HepG2 (cell line): ENCODE results near the gene BABAM2. TPM values are rescaled to one million over a fixed set of nuclear protein-coding genes. Genes with fewer than 3 reads are reported as not detected.
A peak's percentile ranks its signal among the peaks of the same experiment; 100 is the strongest.

ENCODE experiments used
- ATAC-seq: fragments of 200-7000 bp; cut with Tn5 transposase; 3 replicates; pipeline ENCODE4 v1.9.1; 2020; ENCODE audit warnings: mild to moderate bottlenecking, moderate library complexity
- BruUV-seq: library from RNA; stranded (reverse); fragments of 400-500 nt; replicated peaks from 2 replicates; lab custom pipeline; 2021; lab: Mats Ljungman, UMichigan
- CTCF ChIA-PET: fragments of 300-600 bp; formaldehyde crosslinking; extraction: SDS; loops from one replicate; lab custom pipeline; 2021; ENCODE audit warnings: low total read pairs, inconsistent platforms, low intra/inter-chr PET ratio; lab: Yijun Ruan, JAX
- POLR2A ChIA-PET: fragments of 350-600 bp; sonication (Branson Sonifier 250); formaldehyde crosslinking; loops from one replicate; lab custom pipeline; 2020; ENCODE audit warnings: antibody characterized with exemption, inconsistent platforms; lab: Yijun Ruan, JAX
- DNase-seq: peaks from one replicate; pipeline ENCODE4 v3.0.0-alpha.2; 2015; ENCODE audit warnings: low spot score
- FAIRE-seq: peaks from 3 replicates; lab custom pipeline; 2011; peaks lifted over from hg19 to GRCh38; lab: Jason Lieb, UNC
- H2AFZ ChIP-seq: one replicate; pipeline ENCODE4 v1.6.1; 2011; ENCODE audit warnings: low read length, inconsistent platforms
- H3K27ac ChIP-seq: fragments of 300-600 bp; 3 replicates; pipeline ENCODE4 v1.8.0; 2011; ENCODE audit warnings: mixed run types, mild to moderate bottlenecking, mixed read lengths, low read length, inconsistent platforms; ENCODE audit not compliant: insufficient read depth; ENCODE audit errors: extremely low read length
- H3K27me3 ChIP-seq, 2 experiments: fragments of 200-600 bp in 1 of 2; 2 replicates in 1 of 2; 3 replicates in 1 of 2; pipeline versions ENCODE4 v1.6.0 to v1.8.0; 2011; ENCODE audit warnings: low read length in 2 of 2, mild to moderate bottlenecking in 2 of 2, moderate library complexity in 2 of 2, inconsistent platforms in 1 of 2; ENCODE audit not compliant: insufficient read depth in 2 of 2, control insufficient read depth in 1 of 2
- H3K36me3 ChIP-seq, 2 experiments: fragments of 200-600 bp in 1 of 2; replicated peaks in 1 of 2; 2 replicates in 1 of 2; 3 replicates in 1 of 2; pipeline versions ENCODE4 v1.5.1 to v1.8.0; 2011; ENCODE audit warnings: low read length in 2 of 2, inconsistent platforms in 1 of 2; ENCODE audit not compliant: insufficient read depth in 2 of 2, control insufficient read depth in 1 of 2
- H3K4me1 ChIP-seq: 2 replicates; pipeline ENCODE4 v1.5.1; 2012; ENCODE audit warnings: low read length, inconsistent platforms; ENCODE audit not compliant: insufficient read depth
- H3K4me2 ChIP-seq: 2 replicates; pipeline ENCODE4 v1.6.0; 2011; ENCODE audit warnings: low read depth, low read length, inconsistent platforms
- H3K4me3 ChIP-seq, 3 experiments: fragments of 200-600 bp in 1 of 3; sonication (generic), shearing (Covaris generic) in 1 of 3; replicated peaks in 1 of 3; 2 replicates each; pipeline ENCODE4 v1.5.1; 2011 to 2016; ENCODE audit warnings: low read length in 3 of 3, inconsistent platforms in 2 of 3, low read depth in 2 of 3, mild to moderate bottlenecking in 2 of 3, control low read depth in 1 of 3, mixed read lengths in 1 of 3; ENCODE audit not compliant: insufficient read depth in 1 of 3
- H3K79me2 ChIP-seq: one replicate; pipeline ENCODE4 v1.6.1; 2011; ENCODE audit warnings: low read length, inconsistent platforms; ENCODE audit not compliant: insufficient read depth
- H3K9ac ChIP-seq: 2 replicates; pipeline ENCODE4 v1.6.0; 2011; ENCODE audit warnings: mild to moderate bottlenecking, low read depth, low read length, inconsistent platforms; ENCODE audit not compliant: insufficient read depth
- H3K9me3 ChIP-seq: 2 replicates; pipeline ENCODE4 v1.5.1; 2012; ENCODE audit warnings: mild to moderate bottlenecking, low read length
- H4K20me1 ChIP-seq: 2 replicates; pipeline ENCODE4 v1.6.0; 2011; ENCODE audit warnings: inconsistent platforms, mild to moderate bottlenecking, low read length, moderate library complexity; ENCODE audit not compliant: insufficient read depth
- AHR ChIP-seq: IDR thresholded peaks from 2 replicates; pipeline ENCODE4 v1.6.1; 2018; ENCODE audit warnings: missing genetic modification reagents, missing compliant biosample characterization
- CEBPG ChIP-seq: IDR thresholded peaks from 2 replicates; pipeline ENCODE4 v1.6.1; 2016
- GTF2F1 ChIP-seq: fragments of 150-350 bp; IDR thresholded peaks from 2 replicates; pipeline ENCODE4 v1.6.1; 2014; ENCODE audit warnings: low read length
- HNRNPL ChIP-seq: fragments of 200-400 bp; formaldehyde crosslinking; IDR thresholded peaks from 2 replicates; pipeline ENCODE4 v1.6.1; 2017; ENCODE audit warnings: mild to moderate bottlenecking, low read depth, low read length
- PHF5A ChIP-seq: IDR thresholded peaks from one replicate; pipeline ENCODE4 v1.6.1; 2018; ENCODE audit warnings: low read depth, missing genetic modification reagents; ENCODE audit not compliant: unreplicated experiment
- RCOR2 ChIP-seq: IDR thresholded peaks from 2 replicates; pipeline ENCODE4 v1.6.1; 2016; ENCODE audit warnings: missing biosample characterization, missing genetic modification reagents
- SIN3B ChIP-seq: fragments of 150-350 bp; IDR thresholded peaks from 2 replicates; pipeline ENCODE4 v1.6.1; 2014; ENCODE audit warnings: low read length
- ZNF564 ChIP-seq: sonication (generic); formaldehyde crosslinking; IDR thresholded peaks from 2 replicates; pipeline ENCODE4 v1.8.1; 2023; ENCODE audit warnings: mild to moderate bottlenecking, missing genetic modification reagents
- ZNF747 ChIP-seq: sonication (generic); formaldehyde crosslinking; IDR thresholded peaks from 2 replicates; pipeline ENCODE4 v1.8.1; 2023; ENCODE audit warnings: missing genetic modification reagents, mild to moderate bottlenecking, borderline replicate concordance
- ZNF776 ChIP-seq: sonication (generic); formaldehyde crosslinking; IDR thresholded peaks from 2 replicates; pipeline ENCODE4 v1.4.0; 2020; ENCODE audit warnings: mild to moderate bottlenecking, missing genetic modification reagents
- ZNF788 ChIP-seq: sonication (generic); formaldehyde crosslinking; IDR thresholded peaks from 2 replicates; pipeline ENCODE4 v1.5.0; 2020; ENCODE audit warnings: mild to moderate bottlenecking, missing genetic modification reagents, borderline replicate concordance
- WGBS: methylation state at CpG from one replicate; pipeline ENCODE4 v1.1.6; 2017; ENCODE audit warnings: low lambda C conversion rate; 5-methylcytosine and 5-hydroxymethylcytosine counted together
- in situ Hi-C: cut with HindIII; loops from 2 replicates; pipeline ENCODE4 v1.10.0; 2017; ENCODE audit warnings: low pct_unique_long_range_greater_than_20kb; ENCODE audit not compliant: extremely low pct_ligation_motif_present
- intact Hi-C: fragments of 100-400 bp; cut with micrococcal nuclease; formaldehyde crosslinking; loops from one replicate; pipeline ENCODE4 v1.10.0; 2022; ENCODE audit not compliant: unreplicated experiment
- polyA plus RNA-seq, 8 experiments: library from polyadenylated mRNA; depleted of rRNA in 3 of 8; stranded (reverse) in 7 of 8; unstranded in 1 of 8; fragments of >200 nt; fragmentation: Illumina TruSeq in 4 of 8; extraction: Trizol in 4 of 8; gene quantifications; 2 replicates each; pipeline versions ENCODE4 v1.2.1 to v1.2.3, GENCODE V29; 2011 to 2016; ENCODE audit warnings: low read depth in 4 of 8, missing spikeins in 1 of 8, mixed read lengths in 1 of 8; ENCODE audit not compliant: insufficient read depth in 1 of 8
- total RNA-seq, 5 experiments: library from RNA; depleted of rRNA; stranded (reverse); fragments of >200 nt; fragmentation: Illumina TruSeq; extraction: Trizol; gene quantifications; 2 replicates each; pipeline ENCODE4 v1.2.3, GENCODE V29; 2016; ENCODE audit warnings: low read depth in 1 of 5
- TF ChIP-seq, protein P1 (sequence below): sonication (generic); formaldehyde crosslinking; IDR thresholded peaks from 2 replicates; pipeline ENCODE4 v1.5.1; 2020; ENCODE audit warnings: mild to moderate bottlenecking, missing genetic modification reagents, borderline replicate concordance
- TF ChIP-seq, protein P2 (sequence below): IDR thresholded peaks from 2 replicates; pipeline ENCODE4 v1.6.1; 2016; ENCODE audit warnings: control low read depth
- TF ChIP-seq, protein P3 (sequence below): sonication (generic); formaldehyde crosslinking; IDR thresholded peaks from 2 replicates; pipeline ENCODE4 v1.4.0; 2020; ENCODE audit warnings: missing genetic modification reagents
- TF ChIP-seq, protein P4 (sequence below): sonication (generic); formaldehyde crosslinking; IDR thresholded peaks from 2 replicates; pipeline ENCODE4 v1.4.0; 2020; ENCODE audit warnings: low read depth, mild to moderate bottlenecking, missing genetic modification reagents

Gene BABAM2
- total and polyA plus RNA-seq, 2 of the 13 experiments (the other 11 are each of a cell fraction or from before 2014, with no cell fraction given) = 24.9 to 28.0 TPM

DNA sequence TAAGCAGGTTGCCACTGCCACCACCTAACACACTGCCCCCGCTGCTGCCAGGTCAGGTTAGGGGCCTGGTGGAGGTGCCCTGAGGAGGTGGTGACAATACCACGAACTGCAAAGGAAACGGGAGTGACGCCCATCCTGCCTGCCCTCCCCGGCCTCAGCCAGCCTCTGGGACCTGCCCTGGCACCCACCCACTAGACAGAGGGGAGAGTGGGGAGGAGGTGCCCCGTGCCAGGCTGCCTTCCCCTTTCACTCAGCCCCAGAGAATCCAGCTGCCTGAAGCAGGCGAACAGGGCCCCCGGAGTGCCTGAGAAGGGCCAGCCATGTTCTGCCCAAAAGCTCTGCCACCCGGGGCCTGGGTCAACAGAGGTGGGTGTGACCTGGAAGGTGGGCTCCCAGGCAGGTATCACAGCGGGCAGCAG lies 457.6 kb downstream of the BABAM2 start:
- ChIA-PET CTCF (no interaction called here), POLR2A (no interaction called here)
- Histone ChIP-seq H3K9me3 (no peaks in the 10 kb centered on the region), H3K27ac (no peak overlapping the region), H2AFZ (no peak overlapping the region), H3K4me1 (peaks cover 10% of the 10 kb centered on the region), H3K9ac (no peak overlapping the region), H3K4me2 (peak overlapping the region; percentile 9; the same call in 1 of the 2 replicates), H3K36me3 (no peaks in the 10 kb centered on the region), H3K27me3 (peaks cover 8 to 35% of the 10 kb centered on the region in 2 experiments; a peak in 4 of 5 replicates), H4K20me1 (no peaks in the 10 kb centered on the region), H3K79me2 (no peaks in the 10 kb centered on the region), H3K4me3 (peak overlapping the region in 1 of 3 experiments; percentile 20; a peak in 1 of 6 replicates)
- intact Hi-C loops = no loop called here
- ATAC-seq (no peak), FAIRE-seq (no peak), DNase-seq (no peak)
- no TSS peak for BruUV-seq
- WGBS = 42% methylated on average over 10 of the region's 10 CpGs
- in situ Hi-C loops = no loop called here
- TF ChIP-seq RCOR2 (CRISPR knock-in tag) = no peak
- 0 out of 2 replicates have a peak, but pooled peaks have one; percentile 49 for TF ChIP-seq HNRNPL
- no peak for TF ChIP-seq ZNF788 (CRISPR knock-in tag)
- TF ChIP-seq CEBPG (CRISPR knock-in tag) = no peak
- TF ChIP-seq, protein P1, sequence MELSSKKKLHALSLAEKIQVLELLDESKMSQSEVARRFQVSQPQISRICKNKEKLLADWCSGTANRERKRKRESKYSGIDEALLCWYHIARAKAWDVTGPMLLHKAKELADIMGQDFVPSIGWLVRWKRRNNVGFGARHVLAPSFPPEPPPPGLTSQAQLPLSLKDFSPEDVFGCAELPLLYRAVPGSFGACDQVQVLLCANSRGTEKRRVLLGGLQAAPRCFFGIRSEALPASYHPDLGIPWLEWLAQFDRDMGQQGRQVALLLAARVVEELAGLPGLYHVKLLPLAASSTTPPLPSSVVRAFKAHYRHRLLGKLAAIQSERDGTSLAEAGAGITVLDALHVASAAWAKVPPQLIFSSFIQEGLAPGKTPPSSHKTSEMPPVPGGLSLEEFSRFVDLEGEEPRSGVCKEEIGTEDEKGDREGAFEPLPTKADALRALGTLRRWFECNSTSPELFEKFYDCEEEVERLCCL (CRISPR knock-in tag) = no peak
- no peak for TF ChIP-seq PHF5A
- TF ChIP-seq SIN3B = no peak
- no peak for TF ChIP-seq AHR (CRISPR knock-in tag)
- TF ChIP-seq, protein P2, sequence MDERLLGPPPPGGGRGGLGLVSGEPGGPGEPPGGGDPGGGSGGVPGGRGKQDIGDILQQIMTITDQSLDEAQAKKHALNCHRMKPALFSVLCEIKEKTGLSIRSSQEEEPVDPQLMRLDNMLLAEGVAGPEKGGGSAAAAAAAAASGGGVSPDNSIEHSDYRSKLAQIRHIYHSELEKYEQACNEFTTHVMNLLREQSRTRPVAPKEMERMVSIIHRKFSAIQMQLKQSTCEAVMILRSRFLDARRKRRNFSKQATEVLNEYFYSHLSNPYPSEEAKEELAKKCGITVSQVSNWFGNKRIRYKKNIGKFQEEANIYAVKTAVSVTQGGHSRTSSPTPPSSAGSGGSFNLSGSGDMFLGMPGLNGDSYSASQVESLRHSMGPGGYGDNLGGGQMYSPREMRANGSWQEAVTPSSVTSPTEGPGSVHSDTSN (CRISPR knock-in tag) = no peak
- TF ChIP-seq, protein P3, sequence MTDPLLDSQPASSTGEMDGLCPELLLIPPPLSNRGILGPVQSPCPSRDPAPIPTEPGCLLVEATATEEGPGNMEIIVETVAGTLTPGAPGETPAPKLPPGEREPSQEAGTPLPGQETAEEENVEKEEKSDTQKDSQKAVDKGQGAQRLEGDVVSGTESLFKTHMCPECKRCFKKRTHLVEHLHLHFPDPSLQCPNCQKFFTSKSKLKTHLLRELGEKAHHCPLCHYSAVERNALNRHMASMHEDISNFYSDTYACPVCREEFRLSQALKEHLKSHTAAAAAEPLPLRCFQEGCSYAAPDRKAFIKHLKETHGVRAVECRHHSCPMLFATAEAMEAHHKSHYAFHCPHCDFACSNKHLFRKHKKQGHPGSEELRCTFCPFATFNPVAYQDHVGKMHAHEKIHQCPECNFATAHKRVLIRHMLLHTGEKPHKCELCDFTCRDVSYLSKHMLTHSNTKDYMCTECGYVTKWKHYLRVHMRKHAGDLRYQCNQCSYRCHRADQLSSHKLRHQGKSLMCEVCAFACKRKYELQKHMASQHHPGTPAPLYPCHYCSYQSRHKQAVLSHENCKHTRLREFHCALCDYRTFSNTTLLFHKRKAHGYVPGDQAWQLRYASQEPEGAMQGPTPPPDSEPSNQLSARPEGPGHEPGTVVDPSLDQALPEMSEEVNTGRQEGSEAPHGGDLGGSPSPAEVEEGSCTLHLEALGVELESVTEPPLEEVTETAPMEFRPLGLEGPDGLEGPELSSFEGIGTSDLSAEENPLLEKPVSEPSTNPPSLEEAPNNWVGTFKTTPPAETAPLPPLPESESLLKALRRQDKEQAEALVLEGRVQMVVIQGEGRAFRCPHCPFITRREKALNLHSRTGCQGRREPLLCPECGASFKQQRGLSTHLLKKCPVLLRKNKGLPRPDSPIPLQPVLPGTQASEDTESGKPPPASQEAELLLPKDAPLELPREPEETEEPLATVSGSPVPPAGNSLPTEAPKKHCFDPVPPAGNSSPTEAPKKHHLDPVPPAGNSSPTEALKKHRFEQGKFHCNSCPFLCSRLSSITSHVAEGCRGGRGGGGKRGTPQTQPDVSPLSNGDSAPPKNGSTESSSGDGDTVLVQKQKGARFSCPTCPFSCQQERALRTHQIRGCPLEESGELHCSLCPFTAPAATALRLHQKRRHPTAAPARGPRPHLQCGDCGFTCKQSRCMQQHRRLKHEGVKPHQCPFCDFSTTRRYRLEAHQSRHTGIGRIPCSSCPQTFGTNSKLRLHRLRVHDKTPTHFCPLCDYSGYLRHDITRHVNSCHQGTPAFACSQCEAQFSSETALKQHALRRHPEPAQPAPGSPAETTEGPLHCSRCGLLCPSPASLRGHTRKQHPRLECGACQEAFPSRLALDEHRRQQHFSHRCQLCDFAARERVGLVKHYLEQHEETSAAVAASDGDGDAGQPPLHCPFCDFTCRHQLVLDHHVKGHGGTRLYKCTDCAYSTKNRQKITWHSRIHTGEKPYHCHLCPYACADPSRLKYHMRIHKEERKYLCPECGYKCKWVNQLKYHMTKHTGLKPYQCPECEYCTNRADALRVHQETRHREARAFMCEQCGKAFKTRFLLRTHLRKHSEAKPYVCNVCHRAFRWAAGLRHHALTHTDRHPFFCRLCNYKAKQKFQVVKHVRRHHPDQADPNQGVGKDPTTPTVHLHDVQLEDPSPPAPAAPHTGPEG (CRISPR knock-in tag) = no peak
- no peak for TF ChIP-seq GTF2F1
- TF ChIP-seq, protein P4, sequence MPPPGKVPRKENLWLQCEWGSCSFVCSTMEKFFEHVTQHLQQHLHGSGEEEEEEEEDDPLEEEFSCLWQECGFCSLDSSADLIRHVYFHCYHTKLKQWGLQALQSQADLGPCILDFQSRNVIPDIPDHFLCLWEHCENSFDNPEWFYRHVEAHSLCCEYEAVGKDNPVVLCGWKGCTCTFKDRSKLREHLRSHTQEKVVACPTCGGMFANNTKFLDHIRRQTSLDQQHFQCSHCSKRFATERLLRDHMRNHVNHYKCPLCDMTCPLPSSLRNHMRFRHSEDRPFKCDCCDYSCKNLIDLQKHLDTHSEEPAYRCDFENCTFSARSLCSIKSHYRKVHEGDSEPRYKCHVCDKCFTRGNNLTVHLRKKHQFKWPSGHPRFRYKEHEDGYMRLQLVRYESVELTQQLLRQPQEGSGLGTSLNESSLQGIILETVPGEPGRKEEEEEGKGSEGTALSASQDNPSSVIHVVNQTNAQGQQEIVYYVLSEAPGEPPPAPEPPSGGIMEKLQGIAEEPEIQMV (CRISPR knock-in tag) = no peak
- no peak for TF ChIP-seq ZNF564 (CRISPR knock-in tag)
- TF ChIP-seq ZNF747 (CRISPR knock-in tag) = no peak
- 0 out of 2 replicates have a peak, but pooled peaks have one; percentile 53 for TF ChIP-seq ZNF776 (CRISPR knock-in tag)
